CD14-positive monocyte (primary cell): ENCODE data around the gene DLGAP5. TPM values are rescaled to one million over a fixed set of nuclear protein-coding genes. Genes with fewer than 3 reads are reported as not detected.
A peak's percentile ranks its signal among the peaks of the same experiment; 100 is the strongest.

ENCODE experiments used
- DNase-seq, 3 donors: peaks; one replicate each; pipeline ENCODE4 v3.0.0-alpha.2; 2011 to 2022
- H2AFZ ChIP-seq: 2 replicates; pipeline ENCODE4 v1.6.0; 2012; ENCODE audit warnings: mild to moderate bottlenecking, low read depth, low read length, inconsistent platforms; ENCODE audit not compliant: insufficient read depth, poor library complexity, severe bottlenecking
- H3K27ac ChIP-seq, 2 donors: 1 replicate in 1 of 2; 2 replicates in 1 of 2; pipeline ENCODE4 v1.5.1; 2012 to 2013; ENCODE audit warnings: low read length in 2 of 2, control low read depth in 1 of 2, inconsistent platforms in 1 of 2, low read depth in 1 of 2, mild to moderate bottlenecking in 1 of 2
- H3K27me3 ChIP-seq, 2 donors: one replicate each; pipeline versions ENCODE4 v1.6.0 to v1.6.1; 2011 to 2013; ENCODE audit warnings: low read length in 2 of 2; ENCODE audit not compliant: control insufficient read depth in 2 of 2, insufficient read depth in 2 of 2
- H3K36me3 ChIP-seq, 2 donors: replicated peaks in 1 of 2; 1 replicate in 1 of 2; 2 replicates in 1 of 2; pipeline versions ENCODE4 v1.5.1 to v1.6.1; 2012 to 2013; ENCODE audit warnings: low read length in 2 of 2, control low read depth in 1 of 2, inconsistent platforms in 1 of 2, mild to moderate bottlenecking in 1 of 2; ENCODE audit not compliant: insufficient read depth in 2 of 2, control insufficient read depth in 1 of 2
- H3K4me1 ChIP-seq, 2 donors: 1 replicate in 1 of 2; 2 replicates in 1 of 2; pipeline versions ENCODE4 v1.5.1 to v1.6.1; 2012 to 2013; ENCODE audit warnings: low read length in 2 of 2, control low read depth in 1 of 2, inconsistent platforms in 1 of 2, mild to moderate bottlenecking in 1 of 2, moderate library complexity in 1 of 2; ENCODE audit not compliant: insufficient read depth in 2 of 2, control insufficient read depth in 1 of 2
- H3K4me2 ChIP-seq: replicated peaks from 2 replicates; pipeline ENCODE3; 2012; ENCODE audit warnings: low read length, moderate library complexity, mild to moderate bottlenecking; ENCODE audit not compliant: poor library complexity, severe bottlenecking; ENCODE audit errors: extremely low read depth
- H3K4me3 ChIP-seq, 3 experiments: fragments of 200-600 bp in 1 of 3; sonication (generic) in 1 of 3; replicated peaks in 1 of 3; 1 replicate in 2 of 3; 2 replicates in 1 of 3; pipeline ENCODE4 v1.5.1; 2011 to 2013; ENCODE audit warnings: low read length in 3 of 3, mild to moderate bottlenecking in 3 of 3, control low read depth in 2 of 3, low read depth in 2 of 3, inconsistent platforms in 1 of 3, moderate library complexity in 1 of 3
- H3K79me2 ChIP-seq: 2 replicates; pipeline ENCODE4 v1.6.0; 2012; ENCODE audit warnings: mild to moderate bottlenecking, control low read depth, inconsistent platforms, low read length, moderate library complexity; ENCODE audit not compliant: insufficient read depth
- H3K9ac ChIP-seq: 2 replicates; pipeline ENCODE4 v1.6.0; 2017; ENCODE audit warnings: low read length, mild to moderate bottlenecking; ENCODE audit not compliant: insufficient read depth, poor library complexity, severe bottlenecking
- H3K9me3 ChIP-seq, 2 donors: replicated peaks in 1 of 2; 1 replicate in 1 of 2; 2 replicates in 1 of 2; pipeline versions ENCODE4 v1.5.1 to v1.6.1; 2012 to 2013; ENCODE audit warnings: low read length in 2 of 2, control low read depth in 1 of 2; ENCODE audit not compliant: control insufficient read depth in 1 of 2, insufficient read depth in 1 of 2
- H4K20me1 ChIP-seq: 2 replicates; pipeline ENCODE4 v1.6.0; 2012; ENCODE audit warnings: mild to moderate bottlenecking, low read length, control low read depth, moderate library complexity; ENCODE audit not compliant: insufficient read depth
- H3K27ac Mint-ChIP-seq, 7 donors: one replicate each; pipeline ENCODE4 v1.8.0; 2020; ENCODE audit warnings: mild to moderate bottlenecking in 7 of 7, mixed read lengths in 7 of 7, moderate library complexity in 6 of 7, inconsistent platforms in 2 of 7
- H3K27me3 Mint-ChIP-seq, 3 donors: one replicate each; pipeline ENCODE4 v1.8.0; 2021 to 2022; ENCODE audit warnings: low read depth in 3 of 3, mild to moderate bottlenecking in 3 of 3, mixed read lengths in 3 of 3, moderate library complexity in 3 of 3, inconsistent platforms in 1 of 3
- H3K36me3 Mint-ChIP-seq, 2 donors: one replicate each; pipeline ENCODE4 v1.8.0; 2020; ENCODE audit warnings: mixed read lengths in 2 of 2, inconsistent platforms in 1 of 2, mild to moderate bottlenecking in 1 of 2
- H3K4me1 Mint-ChIP-seq: one replicate; pipeline ENCODE4 v1.8.0; 2020; ENCODE audit warnings: mild to moderate bottlenecking, mixed read lengths
- H3K4me3 Mint-ChIP-seq, 2 donors: one replicate each; pipeline ENCODE4 v1.8.0; 2020; ENCODE audit warnings: mild to moderate bottlenecking in 2 of 2, mixed read lengths in 2 of 2, moderate library complexity in 1 of 2
- H3K9me3 Mint-ChIP-seq, 7 donors: one replicate each; pipeline ENCODE4 v1.8.0; 2020 to 2022; ENCODE audit warnings: mixed read lengths in 7 of 7, mild to moderate bottlenecking in 6 of 7, moderate library complexity in 6 of 7, inconsistent platforms in 2 of 7
- WGBS: methylation state at CpG from one replicate; pipeline ENCODE4 v1.1.5; 2013; ENCODE audit warnings: missing lambda C conversion rate; ENCODE audit not compliant: insufficient coverage; 5-methylcytosine and 5-hydroxymethylcytosine counted together
- intact Hi-C, 2 donors: fragments of 100-400 bp; cut with micrococcal nuclease; formaldehyde crosslinking; loops; one replicate each; pipeline versions ENCODE4 v1.15.0 to v1.15.1; 2023
- polyA plus RNA-seq, 3 donors: library from polyadenylated mRNA; depleted of rRNA in 1 of 3; unstranded in 2 of 3; stranded (reverse) in 1 of 3; fragments of 300-500 nt in 2 of 3; fragments of >200 nt in 1 of 3; fragmentation: Illumina TruSeq in 2 of 3; gene quantifications; 1 replicate in 2 of 3; 2 replicates in 1 of 3; pipeline ENCODE4 v1.2.3, GENCODE V29; 2012 to 2021
- TF ChIP-seq, protein P1 (sequence below): fragments of 200-600 bp; IDR thresholded peaks from one replicate; pipeline ENCODE4 v1.8.0; 2022; ENCODE audit warnings: antibody characterized with exemption, mild to moderate bottlenecking

DLGAP5 gene
- polyA plus RNA-seq, 3 donors = 0.23 TPM; not detected in 2

GRCh38 chr14:55127460-55127951 lies 63.9 kb downstream of the DLGAP5 start:
- H3K27me3 Mint-ChIP-seq = peaks cover 0 to 4% (median 2%) of the 10 kb centered on the region in 3 donors
- TF ChIP-seq, protein P1, sequence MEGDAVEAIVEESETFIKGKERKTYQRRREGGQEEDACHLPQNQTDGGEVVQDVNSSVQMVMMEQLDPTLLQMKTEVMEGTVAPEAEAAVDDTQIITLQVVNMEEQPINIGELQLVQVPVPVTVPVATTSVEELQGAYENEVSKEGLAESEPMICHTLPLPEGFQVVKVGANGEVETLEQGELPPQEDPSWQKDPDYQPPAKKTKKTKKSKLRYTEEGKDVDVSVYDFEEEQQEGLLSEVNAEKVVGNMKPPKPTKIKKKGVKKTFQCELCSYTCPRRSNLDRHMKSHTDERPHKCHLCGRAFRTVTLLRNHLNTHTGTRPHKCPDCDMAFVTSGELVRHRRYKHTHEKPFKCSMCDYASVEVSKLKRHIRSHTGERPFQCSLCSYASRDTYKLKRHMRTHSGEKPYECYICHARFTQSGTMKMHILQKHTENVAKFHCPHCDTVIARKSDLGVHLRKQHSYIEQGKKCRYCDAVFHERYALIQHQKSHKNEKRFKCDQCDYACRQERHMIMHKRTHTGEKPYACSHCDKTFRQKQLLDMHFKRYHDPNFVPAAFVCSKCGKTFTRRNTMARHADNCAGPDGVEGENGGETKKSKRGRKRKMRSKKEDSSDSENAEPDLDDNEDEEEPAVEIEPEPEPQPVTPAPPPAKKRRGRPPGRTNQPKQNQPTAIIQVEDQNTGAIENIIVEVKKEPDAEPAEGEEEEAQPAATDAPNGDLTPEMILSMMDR = no peak
- 80% methylated on average over 2 of the region's 2 CpGs for WGBS
- H3K9me3 ChIP-seq = no peaks in the 10 kb centered on the region
- no peak overlapping the region for H3K4me2 ChIP-seq
- H3K4me1 ChIP-seq = peaks cover 87 to 93% of the 10 kb centered on the region in 2 donors
- peaks cover 29% of the 10 kb centered on the region for H4K20me1 ChIP-seq
- H3K27ac ChIP-seq = peak overlapping the region in 1 of 2 donors; percentile 93
- H3K4me3 ChIP-seq = peak overlapping the region in 1 of 3 experiments; percentile 0
- H3K9me3 Mint-ChIP-seq = peaks cover 0 to 1% (median 0%) of the 10 kb centered on the region in 7 donors
- H3K27me3 ChIP-seq = no peaks in the 10 kb centered on the region
- peak overlapping the region; percentile 87 to 96 (median 92) for H3K27ac Mint-ChIP-seq
- H3K4me1 Mint-ChIP-seq = peaks cover 89% of the 10 kb centered on the region
- DNase-seq = peak in 2 of 3 donors; percentile 76 to 77
- H2AFZ ChIP-seq = no peak overlapping the region
- peaks cover 17 to 20% of the 10 kb centered on the region in 2 donors for H3K36me3 Mint-ChIP-seq
- H3K79me2 ChIP-seq = peaks cover 37% of the 10 kb centered on the region
- no peak overlapping the region for H3K9ac ChIP-seq
- peaks cover 0 to 2% of the 10 kb centered on the region in 2 donors for H3K36me3 ChIP-seq
- intact Hi-C loops = loop anchor here in 1 of 2 donors (5.0 kb wide), 1 partner anchor 35 kb away; no protein-coding TSS in a partner anchor
- no peak overlapping the region for H3K4me3 Mint-ChIP-seq

- no peak overlapping the region for H3K4me2 ChIP-seq
- TF ChIP-seq, protein P1 = no peak
- H3K9me3 Mint-ChIP-seq = peaks cover 0 to 1% (median 0%) of the 10 kb centered on the region in 7 donors
- H3K27me3 Mint-ChIP-seq = peaks cover 0 to 4% (median 2%) of the 10 kb centered on the region in 3 donors
- no peaks in the 10 kb centered on the region for H3K9me3 ChIP-seq
- no peaks in the 10 kb centered on the region for H3K27me3 ChIP-seq
- H3K79me2 ChIP-seq = peaks cover 32% of the 10 kb centered on the region
- H3K4me1 ChIP-seq = peaks cover 90 to 93% of the 10 kb centered on the region in 2 donors
- peak overlapping the region; percentile 6 to 93 for H3K27ac ChIP-seq
- WGBS = 38% methylated on average over 1 of the region's 5 CpGs
- intact Hi-C loops = loop anchor here in 1 of 2 donors (5.0 kb wide), 1 partner anchor 35 kb away; no protein-coding TSS in a partner anchor
- peak overlapping the region; percentile 87 to 96 (median 92) for H3K27ac Mint-ChIP-seq
- peak overlapping the region; percentile 3 to 55 for H3K4me3 Mint-ChIP-seq
- H2AFZ ChIP-seq = no peak overlapping the region
- no peak overlapping the region for H3K9ac ChIP-seq
- H3K36me3 ChIP-seq = no peaks in the 10 kb centered on the region
- peaks cover 24% of the 10 kb centered on the region for H4K20me1 ChIP-seq
- DNase-seq = peak; percentile 53 to 70 (median 57)
- H3K4me3 ChIP-seq = peak overlapping the region in 1 of 3 experiments; percentile 0
- peaks cover 89% of the 10 kb centered on the region for H3K4me1 Mint-ChIP-seq
- peaks cover 15 to 17% of the 10 kb centered on the region in 2 donors for H3K36me3 Mint-ChIP-seq
Observed at GRCh38 chr14:55126932-55127459, 64.4 kb downstream of the DLGAP5 start.
